ENCODE measurements around the gene AMPH. TPM values are rescaled to one million over a fixed set of nuclear protein-coding genes. Genes with fewer than 3 reads are reported as not detected.
A peak's percentile ranks its signal among the peaks of the same experiment; 100 is the strongest.

Gene AMPH
- total and polyA plus RNA-seq, 9 of the 15 experiments (the other 6 are each of a cell fraction or from before 2014, with no cell fraction given) = 0.03 to 0.35 TPM; not detected in 7

DNA sequence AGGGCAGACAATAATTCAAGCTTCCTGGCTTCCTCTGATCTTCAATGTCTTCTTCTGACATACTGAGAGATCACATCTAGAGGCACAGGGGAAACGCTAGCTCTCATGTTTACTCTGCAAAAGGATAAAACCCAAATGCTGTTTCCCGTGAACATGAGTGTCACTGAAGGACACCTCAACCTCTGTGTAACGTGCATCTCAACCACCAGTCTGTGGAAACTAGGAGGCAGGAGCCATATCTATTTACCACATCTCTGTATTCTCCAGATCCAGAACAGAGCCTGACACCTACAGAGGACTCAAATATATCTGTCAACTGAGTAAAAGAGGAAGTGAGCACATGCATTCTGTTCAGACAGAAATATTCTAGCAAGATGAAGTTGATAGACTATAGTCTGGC lies 217.4 kb downstream of the AMPH start (continued):
- TF ChIP-seq, protein P1, sequence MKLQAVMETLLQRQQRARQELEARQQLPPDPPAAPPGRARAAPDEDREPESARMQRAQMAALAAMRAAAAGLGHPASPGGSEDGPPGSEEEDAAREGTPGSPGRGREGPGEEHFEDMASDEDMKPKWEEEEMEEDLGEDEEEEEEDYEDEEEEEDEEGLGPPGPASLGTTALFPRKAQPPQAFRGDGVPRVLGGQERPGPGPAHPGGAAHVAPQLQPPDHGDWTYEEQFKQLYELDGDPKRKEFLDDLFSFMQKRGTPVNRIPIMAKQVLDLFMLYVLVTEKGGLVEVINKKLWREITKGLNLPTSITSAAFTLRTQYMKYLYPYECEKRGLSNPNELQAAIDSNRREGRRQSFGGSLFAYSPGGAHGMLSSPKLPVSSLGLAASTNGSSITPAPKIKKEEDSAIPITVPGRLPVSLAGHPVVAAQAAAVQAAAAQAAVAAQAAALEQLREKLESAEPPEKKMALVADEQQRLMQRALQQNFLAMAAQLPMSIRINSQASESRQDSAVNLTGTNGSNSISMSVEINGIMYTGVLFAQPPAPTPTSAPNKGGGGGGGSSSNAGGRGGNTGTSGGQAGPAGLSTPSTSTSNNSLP (IDR thresholded peaks at IDR 0.05; ENCODE audit: borderline replicate concordance, low read depth, low read length) = no peak
- TF ChIP-seq NR4A1 (CRISPR knock-in tag; IDR thresholded peaks at IDR 0.05) (no peak), NR4A1 (tag; IDR thresholded peaks at IDR 0.05) (no peak), SIX5 (IDR thresholded peaks at IDR 0.05; ENCODE audit: borderline replicate concordance in 1 of 2, insufficient read depth in 1 of 2, low read depth in 1 of 2, low read length in 2 of 2) (no peak), ZNF561 (CRISPR knock-in tag; conservative IDR thresholded peaks at IDR 0.05) (no peak), SPI1 (IDR thresholded peaks at IDR 0.05; ENCODE audit: borderline replicate concordance, low read depth, low read length) (peak; percentile 98), EGR1 (conservative IDR thresholded peaks at IDR 0.05) (no peak), ZNF134 (CRISPR knock-in tag; conservative IDR thresholded peaks at IDR 0.05) (no peak), SAFB2 (IDR thresholded peaks at IDR 0.05; ENCODE audit: borderline replicate concordance, low read depth, low read length, severe bottlenecking) (no peak), CAMTA2 (CRISPR knock-in tag; conservative IDR thresholded peaks at IDR 0.05) (no peak), TAF9B (IDR thresholded peaks at IDR 0.05; ENCODE audit: partially characterized antibody) (no peak), ETV1 (tag; conservative IDR thresholded peaks at IDR 0.05; ENCODE audit: low read depth) (no peak), ZNF444 (CRISPR knock-in tag; IDR thresholded peaks at IDR 0.05) (no peak)
- TF ChIP-seq, protein P2, sequence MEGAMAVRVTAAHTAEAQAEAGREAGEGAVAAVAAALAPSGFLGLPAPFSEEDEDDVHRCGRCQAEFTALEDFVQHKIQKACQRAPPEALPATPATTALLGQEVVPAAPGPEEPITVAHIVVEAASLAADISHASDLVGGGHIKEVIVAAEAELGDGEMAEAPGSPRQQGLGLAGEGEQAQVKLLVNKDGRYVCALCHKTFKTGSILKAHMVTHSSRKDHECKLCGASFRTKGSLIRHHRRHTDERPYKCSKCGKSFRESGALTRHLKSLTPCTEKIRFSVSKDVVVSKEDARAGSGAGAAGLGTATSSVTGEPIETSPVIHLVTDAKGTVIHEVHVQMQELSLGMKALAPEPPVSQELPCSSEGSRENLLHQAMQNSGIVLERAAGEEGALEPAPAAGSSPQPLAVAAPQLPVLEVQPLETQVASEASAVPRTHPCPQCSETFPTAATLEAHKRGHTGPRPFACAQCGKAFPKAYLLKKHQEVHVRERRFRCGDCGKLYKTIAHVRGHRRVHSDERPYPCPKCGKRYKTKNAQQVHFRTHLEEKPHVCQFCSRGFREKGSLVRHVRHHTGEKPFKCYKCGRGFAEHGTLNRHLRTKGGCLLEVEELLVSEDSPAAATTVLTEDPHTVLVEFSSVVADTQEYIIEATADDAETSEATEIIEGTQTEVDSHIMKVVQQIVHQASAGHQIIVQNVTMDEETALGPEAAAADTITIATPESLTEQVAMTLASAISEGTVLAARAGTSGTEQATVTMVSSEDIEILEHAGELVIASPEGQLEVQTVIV (CRISPR knock-in tag; IDR thresholded peaks at IDR 0.05; ENCODE audit: borderline replicate concordance) = no peak
- TF ChIP-seq, protein P3, sequence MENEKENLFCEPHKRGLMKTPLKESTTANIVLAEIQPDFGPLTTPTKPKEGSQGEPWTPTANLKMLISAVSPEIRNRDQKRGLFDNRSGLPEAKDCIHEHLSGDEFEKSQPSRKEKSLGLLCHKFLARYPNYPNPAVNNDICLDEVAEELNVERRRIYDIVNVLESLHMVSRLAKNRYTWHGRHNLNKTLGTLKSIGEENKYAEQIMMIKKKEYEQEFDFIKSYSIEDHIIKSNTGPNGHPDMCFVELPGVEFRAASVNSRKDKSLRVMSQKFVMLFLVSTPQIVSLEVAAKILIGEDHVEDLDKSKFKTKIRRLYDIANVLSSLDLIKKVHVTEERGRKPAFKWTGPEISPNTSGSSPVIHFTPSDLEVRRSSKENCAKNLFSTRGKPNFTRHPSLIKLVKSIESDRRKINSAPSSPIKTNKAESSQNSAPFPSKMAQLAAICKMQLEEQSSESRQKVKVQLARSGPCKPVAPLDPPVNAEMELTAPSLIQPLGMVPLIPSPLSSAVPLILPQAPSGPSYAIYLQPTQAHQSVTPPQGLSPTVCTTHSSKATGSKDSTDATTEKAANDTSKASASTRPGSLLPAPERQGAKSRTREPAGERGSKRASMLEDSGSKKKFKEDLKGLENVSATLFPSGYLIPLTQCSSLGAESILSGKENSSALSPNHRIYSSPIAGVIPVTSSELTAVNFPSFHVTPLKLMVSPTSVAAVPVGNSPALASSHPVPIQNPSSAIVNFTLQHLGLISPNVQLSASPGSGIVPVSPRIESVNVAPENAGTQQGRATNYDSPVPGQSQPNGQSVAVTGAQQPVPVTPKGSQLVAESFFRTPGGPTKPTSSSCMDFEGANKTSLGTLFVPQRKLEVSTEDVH (IDR thresholded peaks at IDR 0.05; ENCODE audit: low read depth, partially characterized antibody) = no peak
- TF ChIP-seq, protein P4, sequence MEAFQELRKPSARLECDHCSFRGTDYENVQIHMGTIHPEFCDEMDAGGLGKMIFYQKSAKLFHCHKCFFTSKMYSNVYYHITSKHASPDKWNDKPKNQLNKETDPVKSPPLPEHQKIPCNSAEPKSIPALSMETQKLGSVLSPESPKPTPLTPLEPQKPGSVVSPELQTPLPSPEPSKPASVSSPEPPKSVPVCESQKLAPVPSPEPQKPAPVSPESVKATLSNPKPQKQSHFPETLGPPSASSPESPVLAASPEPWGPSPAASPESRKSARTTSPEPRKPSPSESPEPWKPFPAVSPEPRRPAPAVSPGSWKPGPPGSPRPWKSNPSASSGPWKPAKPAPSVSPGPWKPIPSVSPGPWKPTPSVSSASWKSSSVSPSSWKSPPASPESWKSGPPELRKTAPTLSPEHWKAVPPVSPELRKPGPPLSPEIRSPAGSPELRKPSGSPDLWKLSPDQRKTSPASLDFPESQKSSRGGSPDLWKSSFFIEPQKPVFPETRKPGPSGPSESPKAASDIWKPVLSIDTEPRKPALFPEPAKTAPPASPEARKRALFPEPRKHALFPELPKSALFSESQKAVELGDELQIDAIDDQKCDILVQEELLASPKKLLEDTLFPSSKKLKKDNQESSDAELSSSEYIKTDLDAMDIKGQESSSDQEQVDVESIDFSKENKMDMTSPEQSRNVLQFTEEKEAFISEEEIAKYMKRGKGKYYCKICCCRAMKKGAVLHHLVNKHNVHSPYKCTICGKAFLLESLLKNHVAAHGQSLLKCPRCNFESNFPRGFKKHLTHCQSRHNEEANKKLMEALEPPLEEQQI (IDR thresholded peaks at IDR 0.05) = no peak
- TF ChIP-seq, protein P5, sequence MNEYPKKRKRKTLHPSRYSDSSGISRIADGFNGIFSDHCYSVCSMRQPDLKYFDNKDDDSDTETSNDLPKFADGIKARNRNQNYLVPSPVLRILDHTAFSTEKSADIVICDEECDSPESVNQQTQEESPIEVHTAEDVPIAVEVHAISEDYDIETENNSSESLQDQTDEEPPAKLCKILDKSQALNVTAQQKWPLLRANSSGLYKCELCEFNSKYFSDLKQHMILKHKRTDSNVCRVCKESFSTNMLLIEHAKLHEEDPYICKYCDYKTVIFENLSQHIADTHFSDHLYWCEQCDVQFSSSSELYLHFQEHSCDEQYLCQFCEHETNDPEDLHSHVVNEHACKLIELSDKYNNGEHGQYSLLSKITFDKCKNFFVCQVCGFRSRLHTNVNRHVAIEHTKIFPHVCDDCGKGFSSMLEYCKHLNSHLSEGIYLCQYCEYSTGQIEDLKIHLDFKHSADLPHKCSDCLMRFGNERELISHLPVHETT (CRISPR knock-in tag; conservative IDR thresholded peaks at IDR 0.05 in 1 of 2, IDR thresholded peaks at IDR 0.05 in 1 of 2) = no peak

All from K562 (cell line).